ENCODE measurements around the gene ZNF304. TPM values are rescaled to one million over a fixed set of nuclear protein-coding genes. Genes with fewer than 3 reads are reported as not detected.

The ZNF304 gene
- total and polyA plus RNA-seq, 2 of the 13 experiments (the other 11 are each of a cell fraction or from before 2014, with no cell fraction given), result 3.4 to 8.0 TPM

GRCh38 chr19:57389730-57390598, 38.9 kb downstream of the ZNF304 start, which contains the start of gene ZNF548 (continued):
- no peak for TF ChIP-seq RERE (CRISPR knock-in tag; IDR thresholded peaks at IDR 0.05; ENCODE audit: low read depth)
- peak; percentile 82 for TF ChIP-seq NRL (CRISPR knock-in tag; IDR thresholded peaks at IDR 0.05; ENCODE audit: borderline replicate concordance)
- peak; percentile 64 for TF ChIP-seq UBTF (CRISPR knock-in tag; IDR thresholded peaks at IDR 0.05)
- TF ChIP-seq ISX (CRISPR knock-in tag; conservative IDR thresholded peaks at IDR 0.05), result no peak
- peak; percentile 99 for TF ChIP-seq ZBTB34 (CRISPR knock-in tag; IDR thresholded peaks at IDR 0.05)
- TF ChIP-seq ZNF781 (CRISPR knock-in tag; IDR thresholded peaks at IDR 0.05; ENCODE audit: borderline replicate concordance, not compliant biosample characterization), result peak; percentile 48
- 0 out of 2 replicates have a peak, but pooled peaks have one; percentile 70 for TF ChIP-seq SRY (CRISPR knock-in tag; IDR thresholded peaks at IDR 0.05)
- no peak for TF ChIP-seq FOXO4 (CRISPR knock-in tag; conservative IDR thresholded peaks at IDR 0.05)
- TF ChIP-seq ZNF501 (CRISPR knock-in tag; IDR thresholded peaks at IDR 0.05), result peak; percentile 89
- TF ChIP-seq ZBTB3 (CRISPR knock-in tag; IDR thresholded peaks at IDR 0.05; ENCODE audit: borderline replicate concordance, low read depth), result no peak
- TF ChIP-seq JARID2 (CRISPR knock-in tag; IDR thresholded peaks at IDR 0.05; ENCODE audit: insufficient replicate concordance), result no peak
- TF ChIP-seq ZNF597 (CRISPR knock-in tag; IDR thresholded peaks at IDR 0.05), result no peak
- peak; percentile 73; the same call in 1 of the 2 replicates for TF ChIP-seq IKZF5 (CRISPR knock-in tag; IDR thresholded peaks at IDR 0.05)

All from HepG2 (cell line).